Ishikawa (cell line): ENCODE results near the gene TRPM1.
A peak's percentile ranks its signal among the peaks of the same experiment; 100 is the strongest.

Experiments
- CEBPB ChIP-seq: IDR thresholded peaks from 2 replicates; pipeline ENCODE4 v1.6.1; 2012
- CREB1 ChIP-seq: IDR thresholded peaks from 2 replicates; pipeline ENCODE4 v1.6.1; 2012; ENCODE audit warnings: low read depth
- EGR1 ChIP-seq: IDR thresholded peaks from 2 replicates; pipeline ENCODE4 v1.6.1; 2012
- EP300 ChIP-seq: IDR thresholded peaks from 2 replicates; pipeline ENCODE4 v1.6.1; 2012; ENCODE audit warnings: borderline replicate concordance
- FOXM1 ChIP-seq: IDR thresholded peaks from 2 replicates; pipeline ENCODE4 v1.6.1; 2012; ENCODE audit warnings: low read depth, borderline replicate concordance
- NFIC ChIP-seq: IDR thresholded peaks from 2 replicates; pipeline ENCODE4 v1.6.1; 2012
- RAD21 ChIP-seq: IDR thresholded peaks from 2 replicates; pipeline ENCODE4 v1.6.1; 2012; ENCODE audit warnings: low read depth
- REST ChIP-seq: IDR thresholded peaks from 2 replicates; pipeline ENCODE4 v1.6.1; 2012; ENCODE audit warnings: low read depth, mild to moderate bottlenecking
- TAF1 ChIP-seq: IDR thresholded peaks from 2 replicates; pipeline ENCODE4 v1.6.1; 2012; ENCODE audit warnings: low read depth, mild to moderate bottlenecking
- TCF12 ChIP-seq: IDR thresholded peaks from 2 replicates; pipeline ENCODE4 v1.6.1; 2012; ENCODE audit warnings: low read depth
- TEAD4 ChIP-seq: IDR thresholded peaks from 2 replicates; pipeline ENCODE4 v1.6.1; 2012
- YY1 ChIP-seq: IDR thresholded peaks from 2 replicates; pipeline ENCODE4 v1.6.1; 2012; ENCODE audit warnings: low read depth
- ZBTB7A ChIP-seq: IDR thresholded peaks from 2 replicates; pipeline ENCODE4 v1.6.1; 2012; ENCODE audit warnings: low read depth
- TF ChIP-seq, protein P1 (sequence below): IDR thresholded peaks from 2 replicates; pipeline ENCODE4 v1.6.1; 2012
- TF ChIP-seq, protein P2 (sequence below): IDR thresholded peaks from 2 replicates; pipeline ENCODE4 v1.6.1; 2012

TRPM1 gene

GRCh38 chr15:31017311-31017710 is 84.2 kb downstream of the TRPM1 start:
- no peak for TF ChIP-seq TCF12

- TF ChIP-seq FOXM1 (no peak), EGR1 (no peak), EP300 (no peak), CREB1 (no peak), TAF1 (no peak), REST (no peak), NFIC (no peak), RAD21 (no peak), TEAD4 (no peak), YY1 (no peak), TCF12 (no peak), CEBPB (no peak), ZBTB7A (no peak)
- TF ChIP-seq, protein P1, sequence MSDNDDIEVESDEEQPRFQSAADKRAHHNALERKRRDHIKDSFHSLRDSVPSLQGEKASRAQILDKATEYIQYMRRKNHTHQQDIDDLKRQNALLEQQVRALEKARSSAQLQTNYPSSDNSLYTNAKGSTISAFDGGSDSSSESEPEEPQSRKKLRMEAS, result no peak
- TF ChIP-seq, protein P2, sequence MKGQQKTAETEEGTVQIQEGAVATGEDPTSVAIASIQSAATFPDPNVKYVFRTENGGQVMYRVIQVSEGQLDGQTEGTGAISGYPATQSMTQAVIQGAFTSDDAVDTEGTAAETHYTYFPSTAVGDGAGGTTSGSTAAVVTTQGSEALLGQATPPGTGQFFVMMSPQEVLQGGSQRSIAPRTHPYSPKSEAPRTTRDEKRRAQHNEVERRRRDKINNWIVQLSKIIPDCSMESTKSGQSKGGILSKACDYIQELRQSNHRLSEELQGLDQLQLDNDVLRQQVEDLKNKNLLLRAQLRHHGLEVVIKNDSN, result no peak
Measured at GRCh38 chr15:31016446-31016915, 85.0 kb downstream of the TRPM1 start.

GRCh38 chr15:31014608-31014925 is 87.0 kb downstream of the TRPM1 start:
- TF ChIP-seq EP300, result no peak
- TF ChIP-seq, protein P2, result no peak
- TF ChIP-seq CREB1, result no peak
- no peak for TF ChIP-seq EGR1
- no peak for TF ChIP-seq TCF12
- TF ChIP-seq TAF1, result no peak
- TF ChIP-seq YY1, result no peak
- TF ChIP-seq FOXM1, result no peak
- TF ChIP-seq NFIC, result no peak
- no peak for TF ChIP-seq TEAD4

GRCh38 chr15:31013863-31014607 is 87.5 kb downstream of the TRPM1 start:
- TF ChIP-seq, protein P2, result no peak
- no peak for TF ChIP-seq TAF1
- TF ChIP-seq EGR1, result no peak
- TF ChIP-seq TEAD4, result peak; percentile 32; the same call in 1 of the 2 replicates
- no peak for TF ChIP-seq TCF12
- no peak; the same call in 1 of the 2 replicates for TF ChIP-seq EP300
- no peak for TF ChIP-seq REST
- no peak for TF ChIP-seq CREB1

DNA sequence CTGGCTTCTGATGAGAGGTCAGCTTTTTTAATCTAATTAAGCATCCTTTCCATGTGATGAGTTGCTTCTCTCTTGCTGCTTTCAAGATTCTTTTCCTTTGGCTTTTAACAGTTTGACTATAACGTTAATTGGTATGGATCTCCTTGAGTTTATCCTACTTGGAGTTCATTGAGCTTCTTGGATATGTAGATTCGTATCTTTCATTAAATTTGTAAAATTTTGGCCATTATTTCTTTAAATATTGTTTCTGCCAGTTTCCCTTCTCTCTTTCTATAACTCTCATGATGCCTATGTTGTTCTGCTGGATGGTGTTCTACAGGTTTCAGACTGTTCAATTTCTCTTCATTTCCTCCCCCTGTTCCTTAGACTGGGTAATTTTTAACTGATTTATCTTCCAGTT is 89.1 kb downstream of the TRPM1 start:
- TF ChIP-seq YY1 (no peak), CREB1 (no peak), RAD21 (no peak)

- TF ChIP-seq, protein P2, result no peak
- no peak for TF ChIP-seq NFIC
- TF ChIP-seq TAF1, result no peak
- no peak for TF ChIP-seq FOXM1
- TF ChIP-seq RAD21, result no peak
- TF ChIP-seq CREB1, result no peak
- TF ChIP-seq TCF12, result no peak
- TF ChIP-seq, protein P1, result no peak
- no peak for TF ChIP-seq ZBTB7A
- no peak for TF ChIP-seq CEBPB
- no peak for TF ChIP-seq EGR1
- no peak for TF ChIP-seq TEAD4
- TF ChIP-seq YY1, result no peak
- no peak for TF ChIP-seq EP300
- TF ChIP-seq REST, result no peak
Measured at GRCh38 chr15:31010036-31010435, 91.5 kb downstream of the TRPM1 start.
